ENCODE measurements around the gene NDST3.

Gene NDST3

GRCh38 chr4:118082182-118082581 lies 47.9 kb downstream of the NDST3 start:
- no peak for DNase-seq

- no peak for DNase-seq
Measured at GRCh38 chr4:118085700-118086099, 51.4 kb downstream of the NDST3 start.

- no peak for DNase-seq
Measured at GRCh38 chr4:118086344-118086743, 52.1 kb downstream of the NDST3 start.

- DNase-seq, result no peak
Measured at GRCh38 chr4:118087366-118087765, 53.1 kb downstream of the NDST3 start.

- DNase-seq, result no peak
Measured at GRCh38 chr4:118099106-118099505, 64.8 kb downstream of the NDST3 start.

- DNase-seq, result no peak
Measured at GRCh38 chr4:118102195-118102594, 67.9 kb downstream of the NDST3 start.

- DNase-seq, result no peak
Measured at GRCh38 chr4:118112117-118113046, 78.1 kb downstream of the NDST3 start.

GRCh38 chr4:118113220-118113619 lies 78.9 kb downstream of the NDST3 start:
- DNase-seq, result peak; percentile 32

- DNase-seq, result no peak
Measured at GRCh38 chr4:118114720-118115119, 80.4 kb downstream of the NDST3 start.

GRCh38 chr4:118120120-118120760 lies 86.0 kb downstream of the NDST3 start:
- no peak for DNase-seq

- DNase-seq, result no peak
Measured at GRCh38 chr4:118124997-118125396, 90.7 kb downstream of the NDST3 start.

GRCh38 chr4:118139241-118139640 lies 105.0 kb downstream of the NDST3 start:
- DNase-seq, result no peak

- DNase-seq, result no peak
Measured at GRCh38 chr4:118141240-118141639, 107.0 kb downstream of the NDST3 start.

- DNase-seq, result no peak
Measured at GRCh38 chr4:118154649-118155048, 120.4 kb downstream of the NDST3 start.

GRCh38 chr4:118155516-118155915 lies 121.2 kb downstream of the NDST3 start:
- no peak for DNase-seq

GRCh38 chr4:118158763-118159375 lies 124.6 kb downstream of the NDST3 start:
- DNase-seq, result no peak

- no peak for DNase-seq
Measured at GRCh38 chr4:118167306-118167705, 133.0 kb downstream of the NDST3 start.

- DNase-seq, result no peak
Measured at GRCh38 chr4:118171381-118171780, 137.1 kb downstream of the NDST3 start.

GRCh38 chr4:118173126-118173525 lies 138.8 kb downstream of the NDST3 start:
- no peak for DNase-seq

- DNase-seq, result no peak
Measured at GRCh38 chr4:118173956-118174725, 139.9 kb downstream of the NDST3 start.

GRCh38 chr4:118175506-118175905 lies 141.2 kb downstream of the NDST3 start:
- DNase-seq, result no peak

- no peak for DNase-seq
Measured at GRCh38 chr4:118177126-118177525, 142.8 kb downstream of the NDST3 start.

- DNase-seq, result no peak
Measured at GRCh38 chr4:118180776-118181175, 146.5 kb downstream of the NDST3 start.

All from inflammatory macrophage treated with lipopolysaccharide for 4 hours (primary cell).